ENCODE results near the gene ALDH2.

DNA sequence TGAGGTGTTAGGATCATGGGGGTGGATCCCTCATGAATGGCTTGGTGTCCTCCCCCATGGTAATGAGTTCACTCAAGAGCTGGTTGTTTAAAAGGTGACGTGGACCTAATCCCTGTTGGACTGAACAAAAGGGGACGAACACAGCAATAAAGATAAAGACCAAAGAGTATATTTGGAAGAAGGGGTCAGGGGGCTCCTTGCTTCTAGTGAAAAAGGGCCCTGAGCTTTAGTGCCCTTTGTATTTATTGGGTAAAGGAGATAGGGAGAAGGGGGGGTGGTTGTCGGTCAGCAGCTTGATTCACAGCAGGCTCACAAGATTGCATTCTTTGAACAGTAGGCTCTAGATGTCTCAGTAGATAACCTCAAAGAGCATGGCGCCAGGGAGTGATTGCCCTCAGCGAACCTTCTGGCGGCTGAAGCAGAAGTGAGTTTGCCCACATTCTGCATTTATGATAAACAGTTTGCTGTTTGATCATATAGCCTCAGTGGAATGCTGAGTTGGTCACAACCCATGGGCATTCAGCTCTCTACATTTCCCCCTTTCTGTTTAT, 49.4 kb downstream of the ALDH2 start:
- TF ChIP-seq CTCF (conservative IDR thresholded peaks at IDR 0.05; ENCODE audit: low read length) (no peak), EZH2phosphoT487 (IDR thresholded peaks at IDR 0.05; ENCODE audit: borderline replicate concordance) (no peak)

All from Loucy (cell line).